ENCODE measurements around the gene GOLGA6L7.

GRCh38 chr15:28879551-28879950 is 31.1 kb upstream of the GOLGA6L7 start:
- TF ChIP-seq YY1 (IDR thresholded peaks at IDR 0.05; ENCODE audit: insufficient read depth, insufficient read length) (no peak), ZNF274 (IDR thresholded peaks at IDR 0.05; ENCODE audit: low read depth, low read length) (no peak)
